NCI-H1930 (cell line): ENCODE results near the gene TMEM121.
"Not testable (repeated sequence)": the region's sequence is repeated elsewhere in the genome, so short reads cannot be mapped to it uniquely, and the experiment has no call there.

Source experiments
- DNase-seq, 2 experiments: peaks; one replicate each; lab custom pipeline; 2025; lab: John Stamatoyannopoulos, UW

Gene TMEM121

DNA sequence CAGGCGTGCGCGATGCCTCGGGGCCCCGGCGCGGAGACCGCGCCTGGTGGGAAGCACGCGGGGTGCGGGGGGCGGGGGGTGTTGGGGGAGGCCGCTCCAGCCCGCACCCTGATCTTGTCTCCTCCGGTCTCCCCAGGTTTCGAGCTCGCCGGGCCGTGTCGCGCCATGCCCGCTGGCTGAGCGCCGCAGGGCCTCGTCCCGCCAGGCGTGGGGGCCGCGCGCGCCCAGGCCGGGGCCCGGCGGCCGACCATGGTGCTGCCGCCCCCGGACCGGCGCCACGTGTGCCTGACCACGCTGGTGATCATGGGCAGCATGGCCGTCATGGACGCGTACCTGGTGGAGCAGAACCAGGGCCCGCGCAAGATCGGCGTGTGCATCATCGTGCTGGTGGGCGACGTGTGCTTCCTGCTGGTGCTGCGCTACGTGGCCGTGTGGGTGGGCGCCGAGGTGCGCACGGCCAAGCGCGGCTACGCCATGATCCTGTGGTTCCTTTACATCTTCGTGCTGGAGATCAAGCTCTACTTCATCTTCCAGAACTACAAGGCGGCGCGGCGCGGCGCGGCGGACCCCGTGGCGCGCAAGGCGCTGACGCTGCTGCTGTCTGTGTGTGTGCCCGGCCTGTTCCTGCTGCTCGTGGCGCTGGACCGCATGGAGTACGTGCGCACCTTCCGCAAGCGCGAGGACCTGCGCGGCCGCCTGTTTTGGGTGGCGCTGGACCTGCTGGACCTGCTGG, 2.4 kb downstream of the TMEM121 start:
- DNase-seq, result no peak

DNA sequence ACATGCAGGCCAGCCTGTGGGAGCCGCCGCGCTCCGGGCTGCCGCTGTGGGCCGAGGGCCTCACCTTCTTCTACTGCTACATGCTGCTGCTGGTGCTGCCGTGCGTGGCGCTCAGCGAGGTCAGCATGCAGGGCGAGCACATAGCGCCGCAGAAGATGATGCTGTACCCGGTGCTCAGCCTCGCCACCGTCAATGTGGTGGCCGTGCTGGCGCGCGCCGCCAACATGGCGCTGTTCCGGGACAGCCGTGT, 2.9 kb downstream of the TMEM121 start:
- DNase-seq, result no peak

DNA sequence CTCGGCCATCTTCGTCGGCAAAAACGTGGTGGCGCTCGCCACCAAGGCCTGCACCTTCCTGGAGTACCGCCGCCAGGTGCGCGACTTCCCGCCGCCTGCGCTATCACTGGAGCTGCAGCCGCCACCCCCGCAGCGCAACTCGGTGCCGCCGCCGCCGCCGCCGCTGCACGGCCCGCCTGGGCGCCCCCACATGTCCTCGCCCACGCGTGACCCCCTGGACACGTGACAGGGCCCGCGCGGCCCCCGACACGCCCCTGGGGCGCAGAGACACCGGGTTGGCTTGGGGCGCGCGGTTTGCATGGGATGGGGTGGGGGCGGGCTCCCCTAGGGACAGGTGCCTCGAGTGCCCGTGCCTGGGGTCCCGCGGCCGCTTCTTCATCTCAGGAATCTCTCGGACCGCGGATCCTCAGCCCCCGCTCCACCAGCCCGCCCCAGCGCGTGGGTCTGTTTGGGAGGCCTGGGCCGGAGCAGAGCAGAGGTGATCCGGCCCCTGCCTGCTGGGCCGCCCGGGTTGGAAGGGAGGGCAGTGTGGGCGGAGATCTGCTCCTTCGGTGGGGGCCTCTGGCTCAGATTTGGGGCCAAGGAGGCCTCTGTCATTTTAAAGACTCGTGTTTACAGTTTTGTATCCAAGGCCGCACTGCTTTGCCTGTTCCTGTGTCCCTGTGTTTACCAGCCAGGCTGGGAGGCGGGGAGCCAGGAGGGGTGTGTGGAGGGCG, 3.3 kb downstream of the TMEM121 start:
- DNase-seq, result no peak

DNA sequence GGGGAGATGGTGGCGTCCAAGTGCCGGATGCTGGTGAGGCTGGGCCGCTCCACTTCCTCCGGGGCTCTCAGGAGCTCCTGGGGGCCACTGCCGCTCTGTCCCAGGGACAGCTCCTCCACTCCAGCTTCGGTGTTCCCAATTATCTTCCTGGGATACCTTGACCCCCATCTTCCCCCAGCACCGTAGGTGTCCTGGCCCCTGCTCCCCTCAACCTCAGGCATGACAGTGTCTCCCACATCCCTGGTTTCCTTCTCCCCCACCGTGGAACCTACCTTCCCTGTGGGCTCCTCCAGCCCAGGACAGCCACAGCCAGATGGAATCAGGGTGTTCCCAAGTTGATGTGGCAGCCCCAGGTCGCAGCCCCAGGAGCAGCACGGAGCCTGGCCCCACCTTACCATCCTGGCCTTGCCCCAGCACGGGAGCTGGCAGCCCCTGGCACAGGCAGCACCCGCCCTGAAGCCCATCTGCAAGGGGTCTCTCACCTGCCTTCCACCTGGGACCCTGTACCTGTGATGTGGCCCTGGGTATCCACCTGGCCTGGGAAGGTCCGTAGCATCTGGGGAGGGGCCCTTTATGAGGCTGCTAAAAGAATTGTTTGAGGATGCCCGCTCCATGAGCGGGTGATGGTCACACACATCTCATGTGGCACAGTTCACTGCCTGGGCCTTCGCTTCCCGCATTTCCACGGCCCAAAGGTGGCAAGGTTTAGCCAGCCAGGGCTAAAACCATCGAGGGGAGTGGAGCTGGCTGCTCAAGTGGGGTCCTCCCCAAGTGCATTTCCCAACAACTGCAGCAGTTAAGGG, 4.1 kb downstream of the TMEM121 start:
- DNase-seq, result no peak

DNA sequence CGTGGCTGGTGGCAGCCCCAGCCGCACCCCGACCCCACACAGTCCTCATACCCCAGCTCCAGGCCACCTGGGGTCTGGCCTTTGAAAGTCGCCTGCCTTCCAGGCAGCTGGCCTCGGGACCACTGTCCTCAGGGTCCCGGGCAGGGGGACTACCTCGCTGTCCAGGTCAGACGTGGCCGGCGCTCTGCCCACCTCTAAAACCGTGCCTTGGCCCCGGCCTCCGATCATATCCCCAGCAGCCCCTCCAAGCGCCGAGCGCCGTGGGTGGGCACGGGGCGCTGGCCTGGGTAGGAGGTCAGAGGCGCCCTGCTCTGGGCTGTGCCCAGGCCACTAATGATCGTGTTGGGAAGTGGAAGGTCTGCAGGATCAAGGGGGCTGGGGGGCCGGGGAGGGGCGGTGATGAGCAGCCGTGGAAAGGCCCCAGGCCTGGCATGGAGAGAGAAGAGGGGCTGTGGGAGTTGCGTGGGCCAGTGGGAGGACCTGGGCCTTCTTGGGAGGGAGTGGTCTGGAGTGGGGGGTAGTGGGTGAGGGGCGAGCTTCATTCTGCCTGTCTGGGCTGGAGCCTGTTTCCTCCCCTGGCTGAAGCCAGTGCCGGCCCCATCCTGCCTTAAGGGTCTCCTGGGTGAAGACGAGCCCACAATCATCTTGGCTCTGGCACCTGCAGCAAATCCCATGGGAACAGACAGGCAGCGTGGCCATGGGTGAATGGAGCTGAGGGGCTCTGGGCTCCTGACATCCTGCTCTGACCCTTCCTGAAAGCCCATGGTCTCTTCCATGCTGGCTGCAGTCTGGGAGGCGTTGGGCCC, 4.9 kb downstream of the TMEM121 start:
- no peak for DNase-seq

DNA sequence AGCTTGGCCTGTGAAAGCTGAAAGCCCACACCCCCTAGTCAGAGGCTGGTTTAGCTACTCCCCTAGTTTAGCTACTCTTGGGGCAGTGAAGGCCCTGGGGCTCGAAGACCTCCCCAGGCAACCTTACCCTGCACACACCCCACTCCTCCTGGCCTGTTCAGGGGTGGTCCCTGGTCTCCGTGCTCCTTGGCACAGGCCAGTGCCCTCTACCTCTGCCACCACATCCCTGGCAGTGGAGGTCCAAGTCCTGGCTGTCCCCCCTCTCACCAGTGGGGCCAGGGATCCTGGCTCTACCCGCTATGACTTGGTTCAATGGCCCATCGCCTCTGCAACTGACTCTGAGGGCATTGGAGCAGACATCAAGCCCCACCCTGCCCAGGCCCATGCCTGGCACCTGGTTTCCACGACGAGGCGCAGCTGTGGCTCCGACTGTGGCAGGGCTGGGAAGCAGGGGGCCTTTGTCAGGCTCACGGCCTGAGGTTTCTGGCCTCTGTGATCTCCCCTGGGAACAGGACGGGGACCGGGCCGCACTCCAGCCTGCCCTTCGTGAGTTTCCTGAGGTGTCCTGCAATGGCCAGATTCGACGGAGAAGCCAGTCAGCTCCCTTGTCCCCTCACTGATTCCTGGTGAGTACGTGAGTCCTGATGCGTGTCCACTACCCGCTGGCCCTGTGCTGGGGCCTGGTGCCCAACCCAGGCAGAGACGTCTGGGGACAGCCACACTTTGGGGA, 5.7 kb downstream of the TMEM121 start:
- no peak for DNase-seq

DNA sequence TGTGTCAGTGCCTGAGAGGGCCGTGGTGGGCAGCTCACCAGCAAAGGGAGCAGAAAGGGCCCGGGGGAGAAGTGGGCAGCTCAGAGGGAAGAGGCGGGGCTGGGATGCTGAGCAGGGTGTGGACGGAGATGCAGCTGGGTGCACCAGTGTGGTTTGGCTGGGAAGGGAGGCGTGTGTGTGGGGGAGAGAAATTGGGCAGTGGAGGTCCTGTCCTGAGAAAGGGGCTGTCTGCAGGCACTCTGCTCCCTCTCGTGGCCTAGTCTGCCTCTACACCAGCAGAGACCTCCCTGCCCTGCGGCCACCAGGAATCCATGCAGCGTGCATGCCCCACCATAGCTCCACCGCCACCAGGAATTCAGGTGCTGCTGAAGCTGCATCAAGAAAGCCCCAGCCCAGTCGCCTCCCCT, 6.4 kb downstream of the TMEM121 start:
- DNase-seq, result no peak

DNA sequence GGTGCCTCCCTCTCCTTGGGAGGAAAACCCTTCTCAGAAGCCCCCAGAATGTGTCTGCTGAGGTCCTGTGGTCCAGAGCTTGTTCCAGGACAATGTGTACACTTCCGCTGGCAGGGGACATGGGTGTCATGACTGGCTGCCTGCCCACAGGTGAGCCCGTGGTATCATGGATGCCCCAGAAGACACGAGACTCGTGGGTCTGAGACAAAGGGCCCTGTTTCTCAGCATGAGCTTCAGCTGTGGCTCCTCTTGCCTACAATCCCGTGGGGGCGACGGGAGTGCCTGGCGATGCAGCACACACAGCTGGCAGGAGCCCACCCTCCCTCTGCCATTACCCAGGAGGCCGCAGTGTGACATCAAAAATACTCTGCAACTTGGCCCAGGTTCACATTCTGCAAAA, 7.0 kb downstream of the TMEM121 start:
- no peak for DNase-seq

DNA sequence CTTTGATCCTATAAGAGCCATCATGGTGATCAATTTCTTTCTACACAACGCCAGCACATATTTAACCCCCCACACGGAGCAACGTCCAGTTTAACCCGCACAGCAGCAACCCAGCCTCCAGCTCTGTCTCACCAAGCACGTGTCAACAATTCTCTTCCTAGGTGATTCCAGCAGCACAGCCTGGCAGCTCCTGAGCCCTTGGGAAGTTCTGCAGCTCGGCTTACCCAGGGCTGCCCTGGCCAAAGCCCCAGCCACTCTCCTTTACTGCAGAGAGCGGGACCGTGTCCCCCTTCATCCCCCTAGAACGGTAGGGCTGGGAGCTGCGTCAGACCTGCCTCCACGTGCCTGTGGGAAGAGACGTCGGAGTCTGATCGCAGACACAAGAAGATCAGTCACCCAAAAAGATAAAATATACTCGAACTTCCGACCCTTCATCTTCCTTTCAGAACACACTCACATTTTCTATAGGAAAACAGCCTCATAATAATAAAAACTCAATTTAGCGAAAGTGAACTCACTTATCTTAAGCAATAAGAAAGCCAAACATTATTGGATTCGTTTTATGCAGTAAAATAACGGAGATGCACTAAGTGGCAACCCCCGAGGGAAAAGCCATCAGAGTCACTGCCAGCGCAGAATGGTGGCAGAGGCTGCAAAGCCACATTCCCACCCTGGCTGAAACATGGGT, 7.6 kb downstream of the TMEM121 start:
- no peak for DNase-seq

DNA sequence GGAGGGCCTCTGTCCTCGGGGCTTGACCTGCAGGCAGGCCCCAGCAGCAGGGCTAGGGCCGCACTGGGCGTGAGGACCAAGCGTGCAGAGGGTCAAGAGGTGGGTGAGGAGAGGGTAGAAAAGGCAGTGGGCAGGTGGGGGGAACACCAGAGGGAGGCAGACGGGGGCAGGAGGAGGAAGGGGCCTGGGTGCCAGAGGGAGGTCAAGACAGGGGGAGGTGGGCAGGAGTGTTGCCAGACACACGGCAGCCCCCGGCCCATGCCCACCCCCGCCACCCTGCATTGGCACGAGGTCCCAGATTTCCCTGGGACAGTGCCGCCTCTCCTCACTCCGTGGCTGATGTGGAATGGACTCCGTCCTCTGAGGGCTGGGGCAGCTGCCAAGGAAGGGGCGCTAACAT, 8.2 kb downstream of the TMEM121 start:
- DNase-seq, result no peak

DNA sequence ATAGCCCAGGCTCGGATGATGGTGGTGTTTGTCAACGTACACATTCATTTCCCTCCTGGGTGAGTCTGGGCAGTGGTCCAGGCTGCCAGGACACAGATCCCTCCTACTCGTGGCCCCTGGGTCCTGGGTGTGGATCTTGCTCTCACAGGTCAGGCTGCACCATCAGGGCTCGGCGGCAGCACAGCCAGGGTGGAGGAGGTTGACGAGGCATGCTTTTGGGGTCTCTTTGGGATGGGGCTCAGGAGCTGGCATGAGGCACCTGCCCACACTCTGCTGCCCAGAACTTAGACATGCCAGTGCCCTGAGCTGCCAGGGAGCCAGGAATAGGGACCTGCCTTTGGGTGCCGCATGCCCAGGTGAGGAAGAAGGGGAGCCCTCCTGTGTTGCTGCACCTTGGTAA, 9.7 kb downstream of the TMEM121 start:
- DNase-seq, result no peak

DNA sequence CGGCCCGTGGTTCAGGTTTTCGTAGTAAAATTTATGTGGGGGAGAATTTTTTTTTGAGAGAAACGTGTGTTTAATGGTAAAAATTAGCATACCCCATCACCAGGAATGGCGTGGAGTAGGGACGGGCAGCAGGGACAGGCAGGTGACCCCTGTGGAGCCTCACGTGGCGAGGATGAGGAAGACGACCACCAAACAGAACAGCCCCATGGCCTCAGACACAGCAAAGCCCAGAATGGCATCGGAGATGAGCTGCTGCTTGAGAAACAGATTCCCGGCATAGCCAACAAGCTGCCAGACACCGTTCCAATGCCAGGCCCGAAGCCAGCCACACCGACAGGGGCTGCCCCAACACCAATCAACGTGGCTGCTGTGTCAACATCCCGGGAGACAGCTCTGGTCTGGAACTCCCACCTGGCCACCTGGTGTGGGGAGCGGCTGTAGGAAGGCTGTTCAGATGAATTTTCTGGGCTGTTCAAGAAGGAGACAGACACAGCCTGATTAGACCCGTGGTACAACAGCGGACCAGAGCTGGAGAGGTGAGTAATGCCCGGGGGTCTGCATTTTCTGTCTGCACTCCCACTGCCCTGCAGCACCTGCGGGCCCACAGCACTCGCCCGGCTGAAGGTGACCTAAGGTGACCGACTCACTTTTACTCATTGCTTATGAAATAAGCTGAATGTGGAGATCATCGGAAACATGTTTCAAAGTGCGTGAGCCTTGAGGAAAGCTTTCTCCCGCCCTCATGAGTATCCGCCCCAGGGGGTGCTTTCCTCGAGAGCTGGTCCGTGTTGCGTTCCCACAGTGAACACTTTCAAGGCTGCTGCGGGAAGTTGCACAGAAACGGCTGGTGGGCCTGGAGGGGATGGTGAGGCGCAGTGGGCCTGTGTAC, 10.6 kb downstream of the TMEM121 start:
- no peak for DNase-seq

DNA sequence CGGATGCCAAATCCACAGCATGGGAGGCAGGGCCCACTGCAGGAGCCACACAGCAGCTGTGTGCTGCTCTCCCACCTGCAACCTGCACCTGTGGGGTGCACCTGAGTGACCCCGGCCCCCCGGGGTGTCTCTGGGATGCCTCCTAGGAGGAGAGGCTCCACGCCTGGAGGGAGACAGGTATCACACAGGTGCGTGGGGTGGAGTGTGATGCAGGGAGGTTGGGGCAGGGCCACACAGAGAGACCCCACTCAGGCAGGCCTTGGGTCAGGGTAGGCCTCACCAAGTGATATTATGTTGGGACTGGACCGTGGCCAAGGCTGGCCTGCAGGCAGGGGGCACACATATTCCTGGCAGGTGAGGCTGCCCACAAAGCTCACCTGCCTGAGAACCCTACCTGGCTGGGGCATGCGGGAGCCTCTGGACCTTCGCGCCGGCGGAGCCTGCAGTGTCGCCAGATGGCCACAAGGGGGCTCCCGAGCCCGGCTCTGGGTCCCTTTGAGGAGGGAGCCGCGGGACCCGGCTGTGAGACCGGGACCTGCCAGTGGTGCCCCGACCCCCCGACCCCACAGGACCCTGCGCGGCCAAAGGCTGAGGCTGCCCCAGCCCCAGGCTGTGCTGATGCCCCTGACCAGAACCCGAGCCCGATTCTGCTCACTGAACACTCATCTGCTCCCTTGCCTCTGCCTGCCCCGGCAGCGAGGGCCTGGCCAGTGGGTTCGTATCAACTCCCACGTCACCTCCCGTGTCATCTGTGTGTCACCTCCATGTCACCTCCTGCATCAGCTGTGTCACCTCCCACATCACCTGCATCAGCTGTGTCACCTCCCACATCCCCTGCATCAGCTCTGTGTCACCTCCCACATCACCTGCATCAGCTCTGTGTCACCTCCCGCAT, 11.4 kb downstream of the TMEM121 start:
- DNase-seq, result peak in 1 of 2 experiments; percentile 53

DNA sequence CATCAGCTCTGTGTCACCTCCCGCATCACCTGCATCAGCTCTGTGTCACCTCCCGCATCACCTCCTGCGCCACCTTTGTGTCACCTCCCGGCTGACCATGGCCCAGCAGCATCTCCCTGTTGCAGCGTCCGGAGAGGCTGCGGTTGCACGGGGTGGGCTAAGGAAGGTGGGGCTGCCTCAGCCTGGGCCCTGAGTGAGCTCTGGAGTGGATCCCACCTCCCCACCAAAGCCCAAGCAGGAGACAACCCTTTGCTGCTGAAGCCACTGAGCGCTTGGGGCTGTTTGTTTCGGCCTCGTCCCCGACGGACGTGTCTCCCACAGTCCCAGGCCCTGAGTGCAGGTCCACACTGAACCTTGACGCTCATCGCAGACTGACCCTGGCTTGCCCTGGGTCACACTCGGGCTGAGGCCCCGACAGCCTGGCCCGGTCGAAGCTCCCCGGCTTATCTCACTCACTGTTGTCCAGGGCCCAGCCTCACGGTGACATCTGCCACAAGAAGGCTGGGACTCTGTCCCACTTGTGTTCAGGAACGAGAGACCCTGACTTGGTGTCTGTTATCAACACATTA, 12.2 kb downstream of the TMEM121 start:
- no peak for DNase-seq

DNA sequence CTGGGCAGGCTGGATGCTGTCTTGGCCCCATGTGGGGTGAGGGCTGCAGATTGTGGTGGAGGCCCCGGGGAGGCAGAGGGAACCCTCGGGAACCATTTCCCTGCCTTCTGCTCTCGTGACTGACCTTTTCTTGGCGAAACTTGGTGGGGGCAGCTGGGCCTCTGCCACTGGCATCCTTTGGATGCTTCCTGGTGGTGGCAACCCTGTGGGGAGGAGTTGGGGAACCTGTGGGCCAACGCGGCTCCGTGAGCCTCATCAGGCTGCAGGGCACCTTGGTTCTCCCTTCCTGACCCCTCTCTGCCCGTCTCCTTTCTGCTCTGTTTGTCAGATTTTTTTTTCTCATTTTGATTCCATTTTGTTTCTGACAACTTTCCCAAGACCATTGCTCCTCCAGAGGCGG, 14.4 kb downstream of the TMEM121 start:
- no peak for DNase-seq

DNA sequence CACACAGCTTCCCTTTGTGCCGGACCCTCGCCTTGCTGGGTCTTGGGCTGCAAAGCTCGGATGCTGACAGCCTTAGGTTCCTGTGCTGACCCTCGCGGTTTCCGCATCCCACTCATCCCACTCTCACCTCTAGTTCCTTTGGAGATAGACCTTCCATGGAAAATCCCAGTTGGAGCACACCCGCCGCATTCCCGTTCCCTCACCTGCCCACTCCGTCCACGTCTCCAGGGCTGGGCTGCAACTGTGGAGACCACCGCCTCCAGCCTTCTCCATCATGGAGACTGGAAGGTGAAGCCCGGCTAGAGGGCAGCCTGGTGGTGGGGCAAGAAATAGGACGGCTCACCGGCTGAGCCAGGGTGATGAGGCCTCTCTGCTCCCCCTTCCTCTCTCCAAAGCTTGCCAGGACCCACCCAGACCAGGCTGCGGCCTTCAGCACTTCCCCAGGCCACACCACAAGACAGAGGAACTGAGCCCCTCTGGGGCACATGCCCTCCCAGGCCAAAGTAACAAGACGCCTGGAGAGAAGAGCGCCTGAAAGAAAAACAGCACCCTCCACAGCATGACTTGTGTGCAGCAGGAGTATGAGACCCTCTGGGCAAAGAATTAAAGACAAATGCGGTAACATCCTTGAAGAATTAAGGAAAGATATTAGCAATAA, 15.0 kb downstream of the TMEM121 start:
- no peak for DNase-seq

DNA sequence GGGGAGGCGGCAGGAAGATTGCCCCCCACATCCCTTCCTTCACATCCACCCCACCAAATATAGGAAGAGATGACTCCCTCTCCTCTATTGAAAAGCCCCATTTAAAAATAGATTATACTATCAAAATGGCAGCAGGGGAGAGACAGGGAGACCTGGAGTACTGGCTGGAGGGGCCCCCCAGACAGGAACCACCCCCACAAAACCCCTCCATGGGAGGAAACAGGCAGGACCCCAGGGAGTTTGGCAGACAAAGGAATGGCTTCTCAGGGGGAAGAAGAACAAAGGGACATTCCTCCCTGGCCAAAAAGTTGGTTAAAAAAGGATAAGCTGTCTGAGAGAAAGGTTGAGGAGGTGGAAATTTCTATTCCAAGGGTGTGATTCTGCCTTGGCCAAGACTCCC, 19.3 kb downstream of the TMEM121 start:
- DNase-seq, result not testable (repeated sequence)

DNA sequence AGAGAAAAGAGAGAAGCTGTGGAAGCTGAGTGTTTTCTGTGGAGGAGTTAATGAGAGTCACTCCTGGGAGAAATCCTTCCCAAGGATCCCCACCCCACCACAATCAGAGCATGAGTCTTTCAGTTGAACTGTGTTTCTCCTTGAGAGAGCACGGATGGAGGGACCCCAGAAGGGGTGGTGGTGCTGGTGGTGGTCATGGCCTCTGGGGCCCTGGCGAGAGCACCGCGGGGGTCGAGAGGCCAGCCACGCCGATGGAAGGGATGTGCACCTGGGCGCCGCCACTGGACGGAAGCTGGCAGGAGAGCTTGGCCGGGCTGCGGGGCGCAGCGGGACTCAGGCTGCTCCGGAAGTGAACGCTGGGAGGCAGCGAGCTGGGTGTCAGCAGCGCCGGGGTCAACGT, 20.0 kb downstream of the TMEM121 start:
- DNase-seq, result not testable (repeated sequence)
